ENCODE measurements around the gene USP31. TPM values are rescaled to one million over a fixed set of nuclear protein-coding genes. Genes with fewer than 3 reads are reported as not detected.
"Not testable (repeated sequence)": the region's sequence is repeated elsewhere in the genome, so short reads cannot be mapped to it uniquely, and the experiment has no call there.

Gene USP31
- total RNA-seq, 1 donor from 2014 or later: 8.7 TPM

DNA sequence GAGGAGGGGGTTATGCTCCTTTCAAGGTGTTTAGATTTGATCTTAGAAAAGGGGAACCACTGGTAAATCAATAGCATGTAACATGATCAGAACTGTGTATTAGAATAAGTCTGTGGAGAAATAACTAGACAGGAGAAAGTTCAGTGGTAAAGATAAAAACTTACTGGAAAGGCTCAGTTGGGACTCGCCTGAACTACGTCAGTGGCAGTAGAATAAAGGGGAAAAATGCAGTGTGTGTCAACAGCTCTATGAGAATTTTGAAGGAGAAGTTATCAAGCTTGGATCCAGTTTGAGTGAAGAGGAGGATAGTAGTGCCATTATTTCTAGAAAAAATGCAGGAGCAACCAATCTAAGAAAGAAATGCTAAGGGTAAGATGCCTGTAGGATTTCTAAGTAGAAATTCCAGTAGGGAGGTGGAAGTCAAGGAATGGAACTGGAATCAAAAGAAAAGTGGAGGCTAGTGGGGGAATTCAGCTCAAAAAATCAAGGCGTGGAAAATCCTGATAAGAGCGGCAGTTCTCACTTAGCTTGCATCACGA, 48.2 kb downstream of the USP31 start:
- Mint-ChIP-seq H3K4me1 (ENCODE audit: low read depth) (peaks cover 9% of the 10 kb centered on the region), H3K27me3 (ENCODE audit: low read depth) (no peaks in the 10 kb centered on the region), H3K27ac (ENCODE audit: unreplicated experiment) (no peak overlapping the region), H3K36me3 (ENCODE audit: low read depth) (peaks cover 21% of the 10 kb centered on the region), H3K9me3 (ENCODE audit: low read depth) (peaks cover 2% of the 10 kb centered on the region), H3K4me3 (ENCODE audit: unreplicated experiment) (no peak overlapping the region)
- TF ChIP-seq, protein P1, sequence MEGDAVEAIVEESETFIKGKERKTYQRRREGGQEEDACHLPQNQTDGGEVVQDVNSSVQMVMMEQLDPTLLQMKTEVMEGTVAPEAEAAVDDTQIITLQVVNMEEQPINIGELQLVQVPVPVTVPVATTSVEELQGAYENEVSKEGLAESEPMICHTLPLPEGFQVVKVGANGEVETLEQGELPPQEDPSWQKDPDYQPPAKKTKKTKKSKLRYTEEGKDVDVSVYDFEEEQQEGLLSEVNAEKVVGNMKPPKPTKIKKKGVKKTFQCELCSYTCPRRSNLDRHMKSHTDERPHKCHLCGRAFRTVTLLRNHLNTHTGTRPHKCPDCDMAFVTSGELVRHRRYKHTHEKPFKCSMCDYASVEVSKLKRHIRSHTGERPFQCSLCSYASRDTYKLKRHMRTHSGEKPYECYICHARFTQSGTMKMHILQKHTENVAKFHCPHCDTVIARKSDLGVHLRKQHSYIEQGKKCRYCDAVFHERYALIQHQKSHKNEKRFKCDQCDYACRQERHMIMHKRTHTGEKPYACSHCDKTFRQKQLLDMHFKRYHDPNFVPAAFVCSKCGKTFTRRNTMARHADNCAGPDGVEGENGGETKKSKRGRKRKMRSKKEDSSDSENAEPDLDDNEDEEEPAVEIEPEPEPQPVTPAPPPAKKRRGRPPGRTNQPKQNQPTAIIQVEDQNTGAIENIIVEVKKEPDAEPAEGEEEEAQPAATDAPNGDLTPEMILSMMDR (IDR thresholded peaks at IDR 0.05): no peak
- DNase-seq (ENCODE audit: low spot score): no peak

GRCh38 chr16:23096450-23096849, 52.8 kb downstream of the USP31 start:
- peaks cover 22% of the 10 kb centered on the region for H3K36me3 Mint-ChIP-seq (ENCODE audit: low read depth)
- not testable (repeated sequence) for H3K9me3 Mint-ChIP-seq (ENCODE audit: low read depth); H3K27ac Mint-ChIP-seq (ENCODE audit: unreplicated experiment); H3K4me1 Mint-ChIP-seq (ENCODE audit: low read depth); DNase-seq (ENCODE audit: low spot score); H3K27me3 Mint-ChIP-seq (ENCODE audit: low read depth); H3K4me3 Mint-ChIP-seq (ENCODE audit: unreplicated experiment)

- H3K27me3 Mint-ChIP-seq (ENCODE audit: low read depth); H3K4me3 Mint-ChIP-seq (ENCODE audit: unreplicated experiment); H3K4me1 Mint-ChIP-seq (ENCODE audit: low read depth); DNase-seq (ENCODE audit: low spot score); H3K27ac Mint-ChIP-seq (ENCODE audit: unreplicated experiment); H3K9me3 Mint-ChIP-seq (ENCODE audit: low read depth): not testable (repeated sequence)
- peaks cover 22% of the 10 kb centered on the region for H3K36me3 Mint-ChIP-seq (ENCODE audit: low read depth)
These were observed 55.1 kb downstream of the USP31 start for GRCh38 chr16:23094136-23094535.

DNA sequence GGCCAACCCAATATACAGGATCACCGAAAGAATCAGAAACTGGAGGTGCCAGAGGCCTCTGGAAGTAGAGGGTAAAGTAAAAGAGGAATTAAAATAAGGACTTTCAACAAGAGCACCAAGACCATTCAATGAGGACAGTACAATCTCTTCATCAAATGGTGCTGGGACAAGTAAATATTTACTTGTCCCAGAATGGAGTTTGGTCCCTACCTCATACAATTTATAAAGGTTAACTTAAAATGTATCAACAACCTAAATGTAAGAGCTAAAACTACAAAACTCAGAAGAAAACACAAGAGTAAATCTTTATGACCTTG, 56.5 kb downstream of the USP31 start:
- H3K36me3 Mint-ChIP-seq (ENCODE audit: low read depth): peaks cover 17% of the 10 kb centered on the region
- no peak overlapping the region for H3K27ac Mint-ChIP-seq (ENCODE audit: unreplicated experiment)
- peaks cover 2% of the 10 kb centered on the region for H3K9me3 Mint-ChIP-seq (ENCODE audit: low read depth)
- H3K27me3 Mint-ChIP-seq (ENCODE audit: low read depth): no peaks in the 10 kb centered on the region
- no peaks in the 10 kb centered on the region for H3K4me1 Mint-ChIP-seq (ENCODE audit: low read depth)
- no peak overlapping the region for H3K4me3 Mint-ChIP-seq (ENCODE audit: unreplicated experiment)
- TF ChIP-seq, protein P1 (IDR thresholded peaks at IDR 0.05): no peak
- DNase-seq (ENCODE audit: low spot score): no peak

GRCh38 chr16:23092072-23092800, 57.0 kb downstream of the USP31 start:
- no peak overlapping the region for H3K27ac Mint-ChIP-seq (ENCODE audit: unreplicated experiment)
- H3K36me3 Mint-ChIP-seq (ENCODE audit: low read depth): peaks cover 17% of the 10 kb centered on the region
- peaks cover 2% of the 10 kb centered on the region for H3K9me3 Mint-ChIP-seq (ENCODE audit: low read depth)
- no peak for DNase-seq (ENCODE audit: low spot score)
- H3K4me3 Mint-ChIP-seq (ENCODE audit: unreplicated experiment): no peak overlapping the region
- no peaks in the 10 kb centered on the region for H3K27me3 Mint-ChIP-seq (ENCODE audit: low read depth)
- TF ChIP-seq, protein P1 (IDR thresholded peaks at IDR 0.05): no peak
- H3K4me1 Mint-ChIP-seq (ENCODE audit: low read depth): no peaks in the 10 kb centered on the region

GRCh38 chr16:23089111-23089510, 60.1 kb downstream of the USP31 start:
- no peaks in the 10 kb centered on the region for H3K4me1 Mint-ChIP-seq (ENCODE audit: low read depth)
- peaks cover 21% of the 10 kb centered on the region for H3K36me3 Mint-ChIP-seq (ENCODE audit: low read depth)
- no peak overlapping the region for H3K27ac Mint-ChIP-seq (ENCODE audit: unreplicated experiment)
- DNase-seq (ENCODE audit: low spot score): no peak
- TF ChIP-seq, protein P1 (IDR thresholded peaks at IDR 0.05): no peak
- no peak overlapping the region for H3K4me3 Mint-ChIP-seq (ENCODE audit: unreplicated experiment)
- peaks cover 2% of the 10 kb centered on the region for H3K9me3 Mint-ChIP-seq (ENCODE audit: low read depth)
- no peaks in the 10 kb centered on the region for H3K27me3 Mint-ChIP-seq (ENCODE audit: low read depth)
